Endothelial cell of umbilical vein (primary cell): ENCODE results near the gene AQP3. TPM values are rescaled to one million over a fixed set of nuclear protein-coding genes. Genes with fewer than 3 reads are reported as not detected.
"Not testable (repeated sequence)": the region's sequence is repeated elsewhere in the genome, so short reads cannot be mapped to it uniquely, and the experiment has no call there.

Experiments used
- BruUV-seq: library from RNA; stranded (reverse); fragments of 400-500 nt; replicated peaks from 2 replicates; lab custom pipeline; 2021; lab: Mats Ljungman, UMichigan
- CTCF ChIA-PET: fragments of 300-600, 350-600 bp; sonication (Branson Sonifier 250); formaldehyde crosslinking; loops from one replicate; lab custom pipeline; 2021; ENCODE audit warnings: antibody characterized with exemption, inconsistent platforms; lab: Charles Lee
- POLR2A ChIA-PET: fragments of 300-600, 350-600 bp; sonication (Branson Sonifier 250); formaldehyde crosslinking; loops from one replicate; lab custom pipeline; 2021; ENCODE audit warnings: antibody characterized with exemption, inconsistent platforms; lab: Charles Lee
- DNase-seq: peaks from one replicate; pipeline ENCODE4 v3.0.0-alpha.2; 2011; ENCODE audit warnings: low read depth, low spot score
- FAIRE-seq: peaks from 2 replicates; lab custom pipeline; 2011; peaks lifted over from hg19 to GRCh38; lab: Jason Lieb, UNC
- H2AFZ ChIP-seq: 2 replicates; pipeline ENCODE4 v1.6.0; 2012; ENCODE audit warnings: low read depth, low read length, control low read depth, inconsistent platforms
- H3K27ac ChIP-seq: 2 replicates; pipeline ENCODE4 v1.5.1; 2011; ENCODE audit warnings: low read depth, mild to moderate bottlenecking, control low read depth, low read length, moderate library complexity; ENCODE audit not compliant: insufficient read depth
- H3K27me3 ChIP-seq, 2 experiments: 2 replicates each; pipeline versions ENCODE4 v1.6.0 to v1.6.1; 2011; ENCODE audit warnings: low read length in 2 of 2, mixed read lengths in 1 of 2; ENCODE audit not compliant: control insufficient read depth in 2 of 2, insufficient read depth in 2 of 2
- H3K36me3 ChIP-seq, 2 experiments: 2 replicates in 1 of 2; 3 replicates in 1 of 2; pipeline ENCODE4 v1.5.1; 2011; ENCODE audit warnings: low read length in 2 of 2, mild to moderate bottlenecking in 1 of 2, moderate library complexity in 1 of 2; ENCODE audit not compliant: control insufficient read depth in 2 of 2, insufficient read depth in 2 of 2; ENCODE audit errors: extremely low read depth in 1 of 2
- H3K4me1 ChIP-seq: 3 replicates; pipeline ENCODE4 v1.5.1; 2011; ENCODE audit warnings: mild to moderate bottlenecking, low read length; ENCODE audit not compliant: control insufficient read depth, insufficient read depth; ENCODE audit errors: extremely low read depth
- H3K4me2 ChIP-seq: 2 replicates; pipeline ENCODE4 v1.6.1; 2011; ENCODE audit warnings: low read length, control low read depth, mixed read lengths; ENCODE audit not compliant: insufficient read depth
- H3K4me3 ChIP-seq, 3 experiments: fragments of 200-600 bp in 1 of 3; sonication (generic), shearing (Covaris generic) in 1 of 3; replicated peaks in 1 of 3; 2 replicates each; pipeline ENCODE4 v1.5.1; 2011 to 2016; ENCODE audit warnings: control low read depth in 3 of 3, low read length in 3 of 3, mild to moderate bottlenecking in 2 of 3, inconsistent platforms in 1 of 3, low read depth in 1 of 3, moderate library complexity in 1 of 3; ENCODE audit not compliant: insufficient read depth in 1 of 3
- H3K79me2 ChIP-seq: 2 replicates; pipeline ENCODE4 v1.6.0; 2012; ENCODE audit warnings: low read length, inconsistent platforms; ENCODE audit not compliant: control insufficient read depth, insufficient read depth
- H3K9ac ChIP-seq: replicated peaks from 2 replicates; pipeline ENCODE3; 2011; ENCODE audit warnings: low read length, control low read depth; ENCODE audit not compliant: insufficient read depth; ENCODE audit errors: extremely low read depth
- H3K9me1 ChIP-seq: replicated peaks from 3 replicates; pipeline ENCODE4 v1.6.0; 2011; ENCODE audit warnings: mild to moderate bottlenecking, low read length; ENCODE audit not compliant: control insufficient read depth, insufficient read depth; ENCODE audit errors: extremely low read depth
- H3K9me3 ChIP-seq: replicated peaks from 2 replicates; pipeline ENCODE4 v1.5.1; 2012; ENCODE audit warnings: low read length, inconsistent platforms; ENCODE audit not compliant: control insufficient read depth, insufficient read depth
- H4K20me1 ChIP-seq: replicated peaks from 2 replicates; pipeline ENCODE3; 2011; ENCODE audit warnings: mild to moderate bottlenecking, low read length; ENCODE audit not compliant: control insufficient read depth, insufficient read depth; ENCODE audit errors: extremely low read depth
- CTCF ChIP-seq, 2 donors: IDR thresholded peaks; 1 replicate in 1 of 2; 2 replicates in 1 of 2; pipeline ENCODE4 v1.5.1; 2011; ENCODE audit warnings: low read length in 2 of 2, mild to moderate bottlenecking in 2 of 2, moderate library complexity in 2 of 2, control low read depth in 1 of 2, inconsistent platforms in 1 of 2, low read depth in 1 of 2; ENCODE audit not compliant: insufficient read depth in 1 of 2; ENCODE audit errors: extremely low read depth in 1 of 2
- EZH2 ChIP-seq: IDR thresholded peaks from 2 replicates; pipeline ENCODE4 v1.6.1; 2012; ENCODE audit warnings: borderline replicate concordance, low read depth, mild to moderate bottlenecking, moderate library complexity, low read length, inconsistent platforms; ENCODE audit not compliant: severe bottlenecking
- FOS ChIP-seq: IDR thresholded peaks from 2 replicates; pipeline ENCODE4 v1.6.1; 2011; ENCODE audit warnings: mild to moderate bottlenecking, low read length, moderate library complexity, borderline replicate concordance; ENCODE audit not compliant: insufficient read depth
- GATA2 ChIP-seq: IDR thresholded peaks from 2 replicates; pipeline ENCODE4 v1.7.0; 2011; ENCODE audit warnings: low read depth, mild to moderate bottlenecking, moderate library complexity, mixed read lengths, low read length; ENCODE audit not compliant: insufficient read length, insufficient read depth
- JUN ChIP-seq: IDR thresholded peaks from 2 replicates; pipeline ENCODE4 v1.6.1; 2011; ENCODE audit warnings: borderline replicate concordance, low read depth; ENCODE audit not compliant: insufficient read length, insufficient read depth
- MAX ChIP-seq: IDR thresholded peaks from 2 replicates; pipeline ENCODE4 v1.6.1; 2011; ENCODE audit not compliant: insufficient read depth, insufficient read length
- MYC ChIP-seq: IDR thresholded peaks from one replicate; pipeline ENCODE4 v1.6.1; 2011; ENCODE audit warnings: mild to moderate bottlenecking, low read depth, low read length
- POLR2A ChIP-seq: IDR thresholded peaks from 2 replicates; pipeline ENCODE4 v1.6.1; 2012; ENCODE audit warnings: low read depth, mild to moderate bottlenecking, control low read depth, low read length
- POLR2AphosphoS5 ChIP-seq: IDR thresholded peaks from 2 replicates; pipeline ENCODE4 v1.6.1; 2012; ENCODE audit warnings: low read depth, mild to moderate bottlenecking, control low read depth, low read length, moderate library complexity; ENCODE audit not compliant: insufficient read depth
- dilution Hi-C: fragments of 300-500 bp; cut with MboI; formaldehyde crosslinking; loops from one replicate; pipeline ENCODE4 v1.15.0; 2019; ENCODE audit warnings: low sequenced_read_pairs; ENCODE audit not compliant: extremely low pct_ligation_motif_present
- intact Hi-C: fragments of 100-400 bp; cut with micrococcal nuclease; formaldehyde crosslinking; loops from one replicate; pipeline ENCODE4 v1.10.0; 2022
- polyA plus RNA-seq, 4 experiments: library from polyadenylated mRNA; depleted of rRNA in 3 of 4; stranded (reverse) in 3 of 4; unstranded in 1 of 4; fragments of >200 nt; gene quantifications; 2 replicates each; pipeline versions ENCODE4 v1.2.1 to v1.2.3, GENCODE V29; 2011 to 2012; ENCODE audit warnings: missing spikeins in 1 of 4
- total RNA-seq: library from RNA; stranded (reverse); gene quantifications from 2 replicates; pipeline ENCODE4 v1.2.3, GENCODE V29; 2021

AQP3 gene
- total and polyA plus RNA-seq, 2 donors (not counting 3 experiments of a cell fraction or from before 2014, with no cell fraction given) = 0.93 to 1.8 TPM

GRCh38 chr9:33425128-33425533, 22.3 kb downstream of the AQP3 start:
- Histone ChIP-seq H3K9me1 (no peaks in the 10 kb centered on the region), H3K36me3 (no peaks in the 10 kb centered on the region), H3K27me3 (peaks cover 0 to 3% of the 10 kb centered on the region in 2 experiments), H4K20me1 (no peaks in the 10 kb centered on the region), H3K9ac (no peak overlapping the region), H3K4me2 (no peak overlapping the region), H3K4me1 (no peaks in the 10 kb centered on the region), H3K4me3 (no peak overlapping the region), H3K79me2 (no peaks in the 10 kb centered on the region), H3K27ac (no peak overlapping the region), H3K9me3 (no peaks in the 10 kb centered on the region), H2AFZ (no peak overlapping the region)
- FAIRE-seq (no peak), DNase-seq (no peak)
- BruUV-seq = no TSS peak
- CTCF ChIA-PET = no interaction called here
- TF ChIP-seq MAX (no peak), JUN (no peak), POLR2A (no peak), CTCF (IDR thresholded peaks at IDR 0.05; ENCODE audit: extremely low read depth in 1 of 2, insufficient read depth in 1 of 2, low read depth in 1 of 2, low read length in 2 of 2) (no peak), FOS (no peak), MYC (no peak), GATA2 (no peak), POLR2AphosphoS5 (no peak), EZH2 (no peak)
- dilution Hi-C loops (no loop called here), intact Hi-C loops (no loop called here)
- POLR2A ChIA-PET = no interaction called here

GRCh38 chr9:33424492-33424891, 22.9 kb downstream of the AQP3 start:
- H3K9me1 ChIP-seq, H3K36me3 ChIP-seq, H3K9ac ChIP-seq, H3K4me3 ChIP-seq, CTCF ChIA-PET, intact Hi-C loops, BruUV-seq, DNase-seq, H3K27me3 ChIP-seq, H3K4me1 ChIP-seq, FAIRE-seq, H4K20me1 ChIP-seq, H3K27ac ChIP-seq, dilution Hi-C loops, H2AFZ ChIP-seq, POLR2A ChIA-PET, H3K9me3 ChIP-seq, H3K4me2 ChIP-seq, H3K79me2 ChIP-seq: not testable (repeated sequence)

- BruUV-seq, H3K9me3 ChIP-seq, FAIRE-seq, H3K9me1 ChIP-seq, H2AFZ ChIP-seq, H3K4me2 ChIP-seq, dilution Hi-C loops, H3K79me2 ChIP-seq, intact Hi-C loops, H3K9ac ChIP-seq, POLR2A ChIA-PET, H3K4me3 ChIP-seq, H3K4me1 ChIP-seq, CTCF ChIA-PET, H3K36me3 ChIP-seq, H4K20me1 ChIP-seq, H3K27ac ChIP-seq, H3K27me3 ChIP-seq, DNase-seq: not testable (repeated sequence)
These were observed 23.4 kb downstream of the AQP3 start for GRCh38 chr9:33424043-33424442.
